ENCODE data around the gene ANK2.

Gene ANK2

DNA sequence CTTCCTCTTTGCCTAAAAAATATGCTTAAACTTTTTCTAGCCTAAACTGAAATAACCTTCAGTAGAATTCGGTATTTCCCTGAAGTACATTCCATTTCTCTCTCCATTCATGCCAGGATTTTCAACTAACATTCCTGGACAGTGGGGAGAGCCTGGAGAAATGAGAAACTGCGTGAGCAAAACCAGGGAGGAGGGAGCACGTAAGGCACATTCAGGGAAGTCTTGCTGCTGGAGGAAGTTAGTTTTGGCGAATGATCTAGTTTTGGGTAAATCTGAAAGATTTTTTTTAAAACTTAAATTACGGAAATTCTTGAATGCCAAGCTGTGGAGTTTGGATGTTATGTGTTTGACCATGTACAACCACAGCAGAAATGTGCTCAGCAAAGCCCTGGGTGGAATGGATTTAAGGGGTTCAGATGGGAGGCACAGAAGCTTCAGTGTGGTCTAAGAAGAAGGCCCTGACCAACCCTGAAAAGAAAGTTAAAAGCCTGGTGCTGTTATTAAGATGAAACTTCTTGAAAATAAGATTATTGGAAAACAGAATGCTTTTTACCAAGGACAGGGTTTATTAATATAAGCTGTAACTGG is 347.8 kb downstream of the ANK2 start:
- no peak for DNase-seq (ENCODE audit: low read depth in 2 of 2)

DNA sequence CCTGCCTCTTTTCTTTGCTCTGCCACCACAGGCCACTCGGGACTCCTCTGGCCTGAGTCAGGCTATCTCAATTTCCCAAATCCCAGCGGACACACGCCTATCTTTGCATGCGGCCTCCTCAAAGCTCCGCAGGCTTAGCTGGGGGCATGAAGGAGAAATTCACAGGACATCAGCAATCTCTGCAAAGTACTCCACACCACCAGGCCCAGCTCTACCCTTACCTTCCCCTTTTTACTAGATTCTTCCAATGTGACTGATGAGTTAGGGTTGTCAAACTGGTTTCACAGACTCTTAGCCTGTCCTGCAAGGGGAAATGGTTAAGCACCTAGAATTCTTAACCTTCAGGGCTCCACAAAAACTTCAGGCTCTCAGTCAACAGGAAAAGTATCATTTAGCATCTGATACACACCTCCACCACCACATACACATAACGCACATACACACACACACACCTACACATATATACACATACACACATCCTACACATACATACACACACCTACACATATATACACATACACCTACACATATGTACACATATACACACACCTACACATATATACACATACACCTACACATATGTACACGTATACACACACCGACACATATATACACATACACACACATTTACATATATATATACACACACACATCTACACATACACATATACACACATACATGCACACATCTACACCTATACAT is 349.1 kb downstream of the ANK2 start:
- DNase-seq (ENCODE audit: low read depth in 2 of 2) = no peak

DNA sequence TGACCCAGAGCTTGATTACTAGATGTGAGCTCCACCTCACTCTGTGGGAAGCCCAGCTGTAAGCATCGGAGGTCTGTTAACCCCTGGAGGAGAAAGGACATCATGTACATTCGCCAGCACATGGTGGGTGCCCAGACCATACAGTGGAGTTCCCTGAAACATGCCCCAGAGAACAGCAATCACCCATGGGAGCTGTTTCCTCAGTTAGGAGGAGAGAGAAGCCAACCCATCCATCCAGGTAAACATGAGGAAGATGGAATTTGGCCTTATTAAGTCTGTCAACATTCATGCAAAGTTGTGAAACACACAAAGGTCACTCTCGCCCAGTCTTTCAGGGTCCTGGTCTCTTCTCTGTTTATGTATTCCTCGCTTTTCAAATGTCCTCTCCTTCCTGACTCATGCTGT is 354.7 kb downstream of the ANK2 start:
- no peak for DNase-seq (ENCODE audit: low read depth in 2 of 2)

DNA sequence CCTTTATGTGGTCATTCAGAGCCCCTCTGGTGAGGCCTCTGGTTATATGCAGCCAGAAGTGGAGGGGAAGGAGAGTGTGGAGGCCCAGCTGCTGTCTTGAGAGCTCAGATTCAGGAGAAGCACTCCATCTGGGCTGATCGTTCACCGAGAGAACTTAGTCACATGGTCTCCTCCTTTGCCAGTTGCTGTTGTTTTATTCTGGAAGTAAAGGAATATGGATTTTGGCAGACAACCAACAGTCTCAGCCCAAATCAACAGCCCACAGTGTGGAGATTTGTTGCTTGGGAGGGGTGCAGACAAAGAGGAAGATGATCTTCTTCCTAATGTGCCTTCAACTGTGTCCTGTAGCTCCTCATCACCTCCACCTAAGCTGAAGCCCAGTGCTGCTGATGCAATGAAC is 355.4 kb downstream of the ANK2 start:
- DNase-seq (ENCODE audit: low read depth in 2 of 2) = no peak

DNA sequence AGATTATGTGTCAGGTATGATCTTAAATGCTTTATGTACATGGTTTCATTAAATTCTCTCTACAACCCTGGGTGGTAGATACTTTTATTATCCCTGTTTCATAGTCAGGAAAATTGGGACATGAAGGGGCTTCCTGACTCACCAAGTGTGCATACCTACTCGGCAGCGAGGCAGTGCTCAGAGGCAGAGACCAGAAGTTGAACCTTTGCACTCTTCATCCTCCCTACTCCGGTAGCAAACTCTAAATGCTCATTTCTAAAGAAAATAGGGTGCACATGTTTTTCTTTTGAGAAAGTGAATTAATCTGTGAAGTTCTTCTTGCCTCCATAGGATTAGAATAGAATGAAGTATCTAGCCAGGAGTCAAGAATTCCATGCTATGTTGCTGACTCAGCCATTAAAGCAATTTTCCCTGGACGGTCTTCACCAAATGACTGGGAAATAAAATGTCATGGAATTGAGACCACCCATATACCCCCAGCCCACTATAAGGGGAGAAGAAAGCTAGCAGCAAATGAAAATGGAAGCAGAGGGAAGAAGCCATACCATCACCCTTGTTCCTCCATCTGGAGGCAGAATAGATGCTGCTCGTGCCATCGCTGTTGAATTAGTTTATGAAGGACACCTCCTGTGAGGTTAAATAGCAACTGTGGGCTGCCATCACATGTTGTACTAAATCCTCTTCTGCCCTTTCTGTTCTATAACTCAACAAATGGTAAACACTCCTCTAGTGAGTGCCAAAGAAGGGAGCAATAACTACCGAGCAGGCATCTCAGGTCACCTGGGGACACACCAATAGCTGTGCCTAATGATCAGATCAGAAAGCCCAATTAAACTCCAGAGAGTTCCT is 356.6 kb downstream of the ANK2 start:
- DNase-seq (ENCODE audit: low read depth in 2 of 2) = no peak

DNA sequence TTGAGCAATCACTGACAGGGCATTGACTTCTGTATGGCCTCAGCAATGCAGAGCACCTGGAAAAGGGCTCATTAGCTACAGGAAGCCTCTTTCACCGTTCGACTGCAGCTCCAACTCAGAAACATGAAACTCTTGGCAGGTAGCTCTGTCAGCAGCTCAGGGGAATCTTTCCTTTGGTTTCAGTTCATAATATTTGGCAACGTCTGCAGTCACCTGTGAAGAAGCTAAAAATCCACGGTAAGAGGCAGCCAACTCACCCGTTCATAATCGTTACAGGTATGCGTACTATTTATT is 357.2 kb downstream of the ANK2 start:
- DNase-seq (ENCODE audit: low read depth in 2 of 2) = no peak

DNA sequence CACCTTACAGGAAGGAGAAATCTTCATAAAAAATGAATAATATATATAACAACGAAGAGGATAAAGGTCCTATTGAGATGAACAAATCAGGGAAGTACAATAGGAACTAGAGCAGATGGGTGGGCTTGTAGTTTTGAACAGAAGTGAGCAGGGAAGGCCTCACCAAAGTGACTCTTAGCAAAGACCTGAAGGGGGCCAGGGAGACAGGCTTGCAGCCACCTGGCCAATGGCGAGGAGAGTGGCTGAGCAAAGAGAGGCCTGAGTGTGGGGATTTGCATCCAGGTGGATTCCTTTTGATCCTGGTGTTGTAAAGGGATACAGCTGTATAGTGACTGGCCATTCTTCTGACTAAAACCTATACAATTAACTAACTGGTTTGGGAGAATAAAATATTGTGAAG is 358.0 kb downstream of the ANK2 start:
- DNase-seq (ENCODE audit: low read depth in 2 of 2) = no peak

DNA sequence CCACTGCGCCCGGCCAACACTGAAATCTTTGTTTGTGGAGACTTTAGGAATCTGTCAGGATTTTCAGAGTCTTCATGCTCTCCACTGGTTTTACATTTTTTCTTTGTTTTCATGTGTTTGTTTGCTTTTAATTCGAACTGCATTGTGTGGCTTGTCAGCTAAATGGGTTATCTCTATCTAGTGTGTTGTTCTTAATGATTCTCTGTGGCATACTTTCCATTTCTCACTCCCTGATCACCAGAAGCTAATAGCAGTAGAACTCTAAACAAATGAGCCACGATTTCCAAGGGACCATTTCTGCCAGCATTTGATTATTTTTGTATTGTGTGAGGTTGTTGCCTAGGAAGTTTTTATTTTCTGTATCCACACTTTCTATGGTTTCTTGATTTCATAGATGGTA is 359.7 kb downstream of the ANK2 start:
- DNase-seq (ENCODE audit: low read depth in 2 of 2) = no peak

DNA sequence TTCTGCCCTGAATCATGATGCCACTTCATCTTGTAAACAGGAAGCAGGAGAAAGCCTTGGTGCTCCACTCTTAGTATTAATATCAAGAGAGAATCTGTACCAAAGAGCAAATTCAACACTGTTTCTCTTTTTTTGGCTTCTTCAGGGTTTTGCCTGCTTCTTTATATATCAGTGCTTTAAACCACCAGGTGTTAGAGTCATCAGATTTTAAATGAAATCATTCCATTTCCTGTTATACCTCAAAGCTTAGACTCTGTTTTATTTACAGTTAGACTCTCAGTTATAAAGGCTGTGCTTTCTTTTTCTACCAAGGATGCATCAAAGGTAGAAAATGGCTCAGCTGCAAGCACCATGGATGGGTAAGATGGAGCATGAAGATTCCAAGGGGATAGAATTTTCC is 361.2 kb downstream of the ANK2 start:
- no peak for DNase-seq (ENCODE audit: low read depth in 2 of 2)

DNA sequence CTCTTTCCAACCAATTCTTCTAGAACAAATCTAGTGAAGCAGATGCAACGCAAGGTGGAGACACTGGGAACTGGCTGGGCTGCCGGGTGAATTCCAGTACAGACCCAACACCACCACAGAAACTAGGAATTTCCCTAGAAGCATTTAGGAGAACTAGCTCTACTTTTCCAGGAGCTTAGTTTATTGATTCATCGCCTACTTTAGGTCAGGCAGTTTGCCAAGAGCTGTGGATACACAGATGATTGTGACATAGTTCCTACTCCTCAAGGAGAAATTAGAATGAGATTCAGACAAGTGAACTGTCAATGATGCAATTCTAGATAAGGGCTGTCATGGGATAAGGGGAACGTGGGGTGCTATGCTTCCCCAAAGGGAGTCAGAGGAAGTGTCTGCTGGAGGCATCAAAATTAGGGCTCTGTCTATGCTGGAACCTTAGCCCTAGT is 362.1 kb downstream of the ANK2 start:
- no peak for DNase-seq (ENCODE audit: low read depth in 2 of 2)

DNA sequence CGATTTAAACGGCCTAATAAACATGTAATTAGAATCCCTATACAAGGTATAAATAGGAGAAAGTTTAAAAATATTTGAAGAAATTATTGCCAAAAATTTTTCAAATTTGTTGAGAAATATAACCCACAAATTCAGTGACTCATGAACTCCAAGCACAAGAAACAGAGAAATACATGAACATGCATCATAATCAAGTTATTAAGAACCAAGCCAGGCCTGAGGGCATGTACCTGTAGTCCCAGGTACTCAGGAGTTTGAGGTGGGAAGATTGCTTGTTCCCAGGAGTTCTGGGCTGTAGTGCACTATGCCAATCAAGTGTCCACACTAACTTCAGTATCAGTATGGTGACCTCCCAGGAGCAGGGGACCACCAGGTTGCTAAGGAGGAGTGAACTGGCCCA is 370.2 kb downstream of the ANK2 start:
- no peak for DNase-seq (ENCODE audit: low read depth in 2 of 2)

DNA sequence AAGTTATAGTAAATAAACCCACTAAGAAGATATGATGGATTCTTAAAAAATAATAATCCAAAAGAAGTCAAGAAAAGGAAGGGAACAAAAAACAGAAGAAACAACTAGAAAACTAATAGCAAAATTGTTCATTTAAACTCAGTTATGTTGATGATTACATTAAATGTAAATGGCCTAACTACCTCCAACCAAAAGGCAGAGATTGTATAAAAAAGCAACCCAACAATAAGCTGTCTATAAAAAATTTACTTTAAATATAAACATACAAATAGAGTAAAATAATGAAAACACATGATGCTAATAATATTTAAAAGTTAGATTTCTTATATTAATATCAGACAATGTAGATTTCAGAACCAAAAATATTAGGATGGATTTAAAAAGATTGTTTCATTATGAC is 371.5 kb downstream of the ANK2 start:
- no peak for DNase-seq (ENCODE audit: low read depth in 2 of 2)

DNA sequence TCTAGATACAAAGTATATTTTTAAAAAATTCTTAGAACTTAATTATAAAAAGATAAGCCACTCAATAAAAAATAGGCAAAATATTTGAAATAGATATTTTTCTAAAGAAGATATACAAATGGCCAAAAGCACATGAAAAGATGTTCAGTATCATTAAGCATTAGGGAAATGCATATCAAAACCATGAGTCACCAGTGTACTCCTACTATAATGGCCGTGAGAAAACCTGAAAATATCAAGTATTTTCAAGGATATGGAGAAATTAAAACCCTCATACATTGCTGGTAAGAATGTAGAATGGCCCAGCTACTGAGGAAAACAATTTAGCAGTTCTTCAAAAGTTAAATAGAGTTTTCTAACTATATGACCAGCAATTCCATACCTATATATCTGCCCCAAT is 374.2 kb downstream of the ANK2 start:
- DNase-seq (ENCODE audit: low read depth in 2 of 2) = no peak

DNA sequence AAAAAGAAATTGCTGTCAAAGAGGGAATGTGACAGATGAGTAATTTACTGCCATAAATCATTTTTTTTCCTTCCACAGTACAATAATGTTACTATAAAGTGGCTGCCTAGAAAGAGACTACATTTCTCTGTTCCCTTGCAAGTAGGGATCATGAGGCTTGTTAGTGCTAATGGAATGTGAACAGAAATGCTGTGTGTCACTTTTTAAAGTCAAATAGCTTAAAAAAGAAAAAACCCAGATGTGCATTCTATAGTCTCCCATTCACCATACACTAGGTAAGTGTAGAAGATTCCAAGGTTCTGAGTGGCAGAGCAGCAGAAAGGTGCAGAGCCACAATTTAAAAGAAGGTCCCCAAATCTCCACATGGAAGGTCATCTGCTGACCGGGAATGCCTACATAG is 383.7 kb downstream of the ANK2 start:
- no peak for DNase-seq (ENCODE audit: low read depth in 2 of 2)

All from stimulated activated CD4-positive, alpha-beta T cell treated with anti-CD3 and anti-CD28 coated beads, Interleukin-1b, Interleukin-23, amount 100 ng/mL, for 4 hours (primary cell).